KMS-11 (cell line): ENCODE measurements around the gene CDSN.

Experiments used
- H2AFZ ChIP-seq: fragments of 200-600 bp; sonication (generic); 2 replicates; pipeline ENCODE4 v1.6.1; 2016; ENCODE audit warnings: antibody characterized with exemption, mixed run types, low read depth
- H3K27ac ChIP-seq: fragments of 200-600 bp; sonication (generic); 2 replicates; pipeline ENCODE4 v1.6.1; 2016; ENCODE audit warnings: mild to moderate bottlenecking, mixed run types
- H3K27me3 ChIP-seq: fragments of 200-600 bp; sonication (generic); 2 replicates; pipeline ENCODE4 v1.6.1; 2017; ENCODE audit warnings: mild to moderate bottlenecking, low read depth, mixed run types, moderate library complexity; ENCODE audit not compliant: insufficient read depth
- H3K36me3 ChIP-seq: fragments of 200-600 bp; sonication (generic); 2 replicates; pipeline ENCODE4 v1.6.1; 2017; ENCODE audit warnings: mild to moderate bottlenecking, mixed run types; ENCODE audit not compliant: insufficient read depth
- H3K4me1 ChIP-seq: fragments of 200-600 bp; sonication (generic); 2 replicates; pipeline ENCODE4 v1.6.1; 2016; ENCODE audit warnings: mild to moderate bottlenecking, low read depth, mixed run types; ENCODE audit not compliant: poor library complexity, severe bottlenecking
- H3K4me2 ChIP-seq: fragments of 200-600 bp; sonication (generic); 2 replicates; pipeline ENCODE4 v1.7.0; 2016; ENCODE audit warnings: mild to moderate bottlenecking, mixed run types
- H3K4me3 ChIP-seq: fragments of 200-600 bp; sonication (generic); IDR thresholded peaks from 2 replicates; pipeline ENCODE4 v1.6.1; 2017; ENCODE audit warnings: low read depth, low read length, mixed read lengths; ENCODE audit not compliant: insufficient read depth
- H3K79me2 ChIP-seq: fragments of 200-600 bp; sonication (generic); 2 replicates; pipeline ENCODE4 v1.6.1; 2016; ENCODE audit warnings: low read depth, mixed run types; ENCODE audit not compliant: insufficient read depth
- H3K9ac ChIP-seq: fragments of 200-600 bp; sonication (generic); 2 replicates; pipeline ENCODE4 v1.6.1; 2016; ENCODE audit warnings: mild to moderate bottlenecking, mixed run types
- H4K20me1 ChIP-seq: fragments of 200-600 bp; sonication (generic); 2 replicates; pipeline ENCODE4 v1.6.1; 2016; ENCODE audit warnings: mild to moderate bottlenecking, mixed run types; ENCODE audit not compliant: insufficient read depth
- TF ChIP-seq, protein P1 (sequence below): fragments of 200-600 bp; sonication (generic); conservative IDR thresholded peaks from 2 replicates; pipeline ENCODE4 v1.6.1; 2017; ENCODE audit warnings: low read depth, mild to moderate bottlenecking, antibody characterized with exemption, low read length, moderate library complexity, mixed read lengths

CDSN gene

DNA sequence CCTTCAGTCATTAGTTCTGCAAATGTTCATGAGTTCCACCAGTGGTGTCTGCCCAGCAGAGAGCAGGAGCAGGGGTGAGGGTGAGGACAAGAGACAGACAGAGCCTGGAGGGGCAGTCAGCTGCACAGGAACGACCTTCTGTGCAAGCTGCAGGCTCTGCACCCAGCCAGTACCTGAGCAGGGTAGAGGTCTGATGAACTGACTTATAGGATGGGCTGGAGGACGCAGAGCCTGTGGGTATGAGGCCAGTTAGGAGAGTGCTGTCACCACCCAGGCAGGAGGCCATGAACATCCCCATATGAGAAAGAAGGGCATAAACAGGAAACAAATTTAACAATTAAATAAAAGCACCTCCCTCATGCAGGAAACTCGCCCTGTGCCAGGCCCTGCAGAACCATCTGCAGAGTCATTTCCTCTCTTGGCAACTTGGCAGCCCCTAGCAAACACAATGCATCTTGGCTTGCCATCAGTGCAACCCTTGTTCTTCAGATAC, 25.8 kb downstream of the CDSN start:
- Histone ChIP-seq H4K20me1 (no peaks in the 10 kb centered on the region), H3K27me3 (no peaks in the 10 kb centered on the region), H3K27ac (no peak overlapping the region), H3K4me3 (no peak overlapping the region), H3K36me3 (no peaks in the 10 kb centered on the region), H3K4me2 (no peak overlapping the region), H3K4me1 (no peaks in the 10 kb centered on the region), H3K9ac (no peak overlapping the region), H3K79me2 (no peaks in the 10 kb centered on the region), H2AFZ (no peak overlapping the region)
- TF ChIP-seq, protein P1, sequence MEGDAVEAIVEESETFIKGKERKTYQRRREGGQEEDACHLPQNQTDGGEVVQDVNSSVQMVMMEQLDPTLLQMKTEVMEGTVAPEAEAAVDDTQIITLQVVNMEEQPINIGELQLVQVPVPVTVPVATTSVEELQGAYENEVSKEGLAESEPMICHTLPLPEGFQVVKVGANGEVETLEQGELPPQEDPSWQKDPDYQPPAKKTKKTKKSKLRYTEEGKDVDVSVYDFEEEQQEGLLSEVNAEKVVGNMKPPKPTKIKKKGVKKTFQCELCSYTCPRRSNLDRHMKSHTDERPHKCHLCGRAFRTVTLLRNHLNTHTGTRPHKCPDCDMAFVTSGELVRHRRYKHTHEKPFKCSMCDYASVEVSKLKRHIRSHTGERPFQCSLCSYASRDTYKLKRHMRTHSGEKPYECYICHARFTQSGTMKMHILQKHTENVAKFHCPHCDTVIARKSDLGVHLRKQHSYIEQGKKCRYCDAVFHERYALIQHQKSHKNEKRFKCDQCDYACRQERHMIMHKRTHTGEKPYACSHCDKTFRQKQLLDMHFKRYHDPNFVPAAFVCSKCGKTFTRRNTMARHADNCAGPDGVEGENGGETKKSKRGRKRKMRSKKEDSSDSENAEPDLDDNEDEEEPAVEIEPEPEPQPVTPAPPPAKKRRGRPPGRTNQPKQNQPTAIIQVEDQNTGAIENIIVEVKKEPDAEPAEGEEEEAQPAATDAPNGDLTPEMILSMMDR: no peak

DNA sequence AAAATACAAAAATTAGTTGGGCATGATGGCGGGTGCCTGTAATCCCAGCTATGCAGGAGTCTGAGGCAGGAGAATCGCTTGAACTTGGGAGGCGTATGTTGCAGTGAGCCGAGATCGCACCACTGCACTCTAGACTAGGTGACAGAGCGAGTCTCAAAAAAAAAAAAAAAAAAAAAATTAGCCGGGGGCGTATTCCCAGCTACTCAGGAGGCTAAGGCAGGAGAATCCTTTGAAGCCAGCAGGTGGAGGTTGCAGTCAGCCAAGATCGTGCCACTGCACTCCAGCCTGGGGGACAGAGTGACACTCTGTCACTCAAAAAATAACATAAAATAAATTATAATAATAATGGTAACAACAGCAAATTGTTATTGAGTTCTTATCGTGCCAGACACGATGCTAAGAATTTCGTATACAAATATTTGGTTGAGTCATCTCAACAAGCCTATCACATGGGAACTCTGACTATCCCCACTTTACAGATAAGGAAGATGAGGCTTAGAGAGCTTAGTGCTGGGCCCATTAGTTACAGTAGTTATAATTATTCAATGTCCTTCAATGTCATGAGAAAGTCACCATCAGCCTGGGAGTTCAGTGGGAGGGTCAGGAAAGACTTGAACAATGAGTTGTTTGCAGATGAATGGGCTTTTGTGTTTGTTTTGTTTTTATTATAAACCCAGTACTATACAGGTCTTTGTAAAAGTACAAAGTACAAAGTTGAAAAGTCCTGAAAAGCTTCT, 27.3 kb downstream of the CDSN start:
- TF ChIP-seq, protein P1: no peak
- Histone ChIP-seq H2AFZ (no peak overlapping the region), H3K27me3 (no peaks in the 10 kb centered on the region), H3K36me3 (no peaks in the 10 kb centered on the region), H3K79me2 (no peaks in the 10 kb centered on the region), H3K27ac (no peak overlapping the region), H3K4me1 (no peaks in the 10 kb centered on the region), H3K9ac (no peak overlapping the region), H4K20me1 (no peaks in the 10 kb centered on the region), H3K4me2 (no peak overlapping the region), H3K4me3 (no peak overlapping the region)

DNA sequence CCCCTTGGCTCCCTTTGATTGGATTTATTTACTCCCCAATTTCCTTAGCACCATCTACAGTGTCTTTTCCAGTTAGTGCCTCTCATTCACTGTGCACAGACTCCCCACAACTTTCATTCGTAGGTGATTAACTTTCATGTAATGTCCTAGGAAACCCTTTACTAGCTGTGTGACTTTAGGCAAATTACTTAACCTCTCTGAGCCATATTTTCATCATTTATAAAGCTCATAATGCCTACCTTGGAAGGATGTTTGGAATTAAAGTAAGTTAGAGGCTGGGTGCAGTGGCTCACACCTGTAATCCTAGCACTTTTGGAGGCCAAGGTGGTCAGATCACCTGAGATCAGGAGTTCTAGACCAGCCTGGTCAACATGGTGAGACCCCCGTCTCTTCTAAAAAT, 28.0 kb downstream of the CDSN start:
- Histone ChIP-seq H4K20me1 (no peaks in the 10 kb centered on the region), H3K36me3 (no peaks in the 10 kb centered on the region), H3K4me2 (no peak overlapping the region), H2AFZ (no peak overlapping the region), H3K27ac (no peak overlapping the region), H3K4me1 (peaks cover 4% of the 10 kb centered on the region), H3K4me3 (no peak overlapping the region), H3K27me3 (no peaks in the 10 kb centered on the region), H3K79me2 (no peaks in the 10 kb centered on the region), H3K9ac (no peak overlapping the region)
- TF ChIP-seq, protein P1: no peak

DNA sequence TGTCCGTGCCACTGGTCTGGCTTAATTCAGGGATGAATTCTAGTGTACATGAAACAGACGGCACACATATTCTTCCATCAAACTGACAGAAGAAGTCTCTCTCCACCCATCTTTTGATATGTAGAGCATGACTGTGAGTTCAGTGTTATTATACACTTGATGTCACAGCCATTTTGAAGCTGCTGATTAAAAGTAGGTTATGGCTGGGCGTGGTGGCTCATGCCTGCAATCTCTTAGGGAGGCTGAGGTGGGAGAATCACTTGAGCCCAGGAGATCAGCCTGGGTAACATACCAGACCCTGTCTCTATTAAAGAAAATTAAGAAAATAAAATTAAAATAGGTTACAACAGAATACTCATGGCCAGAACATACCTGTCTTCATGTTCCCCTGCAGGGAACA, 28.6 kb downstream of the CDSN start:
- Histone ChIP-seq H4K20me1 (no peaks in the 10 kb centered on the region), H3K4me1 (peaks cover 4% of the 10 kb centered on the region), H3K79me2 (no peaks in the 10 kb centered on the region), H3K4me3 (no peak overlapping the region), H3K36me3 (no peaks in the 10 kb centered on the region), H3K27me3 (no peaks in the 10 kb centered on the region), H3K4me2 (no peak overlapping the region), H3K27ac (no peak overlapping the region), H3K9ac (no peak overlapping the region), H2AFZ (no peak overlapping the region)
- TF ChIP-seq, protein P1: no peak
